Measurements from ENCODE around the gene THBS2. TPM values are rescaled to one million over a fixed set of nuclear protein-coding genes. Genes with fewer than 3 reads are reported as not detected.

Gene THBS2
- total and polyA plus RNA-seq, 10 of the 15 experiments (the other 5 are each of a cell fraction or from before 2014, with no cell fraction given) = 0.07 to 0.10 TPM; not detected in 8

DNA sequence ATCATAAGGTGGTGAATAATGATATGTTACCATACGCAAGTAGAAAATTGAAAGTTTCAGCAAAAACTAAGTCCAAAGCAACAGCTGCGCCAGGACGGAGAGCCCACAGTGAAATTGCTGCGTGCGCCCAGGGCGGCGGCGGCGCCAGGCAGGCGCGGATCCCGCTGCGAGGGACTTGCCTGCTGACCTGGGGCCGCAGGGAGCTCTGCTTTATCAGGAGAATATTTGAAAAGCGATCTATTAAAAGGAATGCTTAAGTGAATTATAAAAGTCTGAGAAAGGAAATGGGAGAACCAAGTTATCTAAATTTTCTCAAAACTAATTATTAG is 85.4 kb downstream of the THBS2 start:
- ChIA-PET SMC1A (ENCODE audit: uncharacterized antibody, unreplicated experiment) (no interaction called here), CTCF (no interaction called here), POLR2A (no interaction called here), RAD21 (ENCODE audit: unreplicated experiment) (no interaction called here)
- Histone ChIP-seq H3K4me2 (ENCODE audit: control insufficient read depth, insufficient read depth) (no peak overlapping the region), H3K36me3 (ENCODE audit: control insufficient read depth in 2 of 2, insufficient read depth in 2 of 2, low read length in 1 of 2) (no peaks in the 10 kb centered on the region), H3K9me3 (replicated peaks; ENCODE audit: control insufficient read depth, insufficient read depth, low read length) (no peaks in the 10 kb centered on the region; the same call in 2 of the 3 replicates), H3K27me3 (replicated peaks in 1 of 2; ENCODE audit: control insufficient read depth in 2 of 2, insufficient read depth in 2 of 2, low read length in 1 of 2) (no peaks in the 10 kb centered on the region), H3K4me3 (no peak overlapping the region), H3K4me1 (ENCODE audit: control insufficient read depth, insufficient read depth, low read length) (no peaks in the 10 kb centered on the region), H3K9ac (ENCODE audit: control insufficient read depth, insufficient read depth, low read length) (no peak overlapping the region), H3K79me2 (ENCODE audit: control insufficient read depth, insufficient read depth, low read length) (no peaks in the 10 kb centered on the region), H2AFZ (ENCODE audit: control insufficient read depth, low read depth, low read length) (no peak overlapping the region), H3K27ac (ENCODE audit: control insufficient read depth, insufficient read depth) (no peak overlapping the region), H4K20me1 (ENCODE audit: control insufficient read depth, insufficient read depth) (no peaks in the 10 kb centered on the region)
- TF ChIP-seq MEF2A (IDR thresholded peaks at IDR 0.05; ENCODE audit: insufficient read depth, low read depth, low read length) (no peak), FOXK2 (IDR thresholded peaks at IDR 0.05) (no peak), GABPA (IDR thresholded peaks at IDR 0.05; ENCODE audit: low read depth) (no peak), YY1 (IDR thresholded peaks at IDR 0.05; ENCODE audit: low read depth, low read length) (no peak), TARDBP (IDR thresholded peaks at IDR 0.05; ENCODE audit: borderline replicate concordance) (no peak), PAX5 (IDR thresholded peaks at IDR 0.05; ENCODE audit: borderline replicate concordance, low read depth, low read length) (no peak), ZNF207 (IDR thresholded peaks at IDR 0.05; ENCODE audit: borderline replicate concordance) (no peak), SPI1 (IDR thresholded peaks at IDR 0.05; ENCODE audit: borderline replicate concordance, insufficient read depth, low read depth, low read length) (no peak)
- FAIRE-seq (no peak), ATAC-seq (no peak), DNase-seq (ENCODE audit: low read depth, low spot score) (no peak)
- 88% methylated on average over 15 of the region's 15 CpGs for WGBS (ENCODE audit: insufficient coverage, insufficient replicate concordance, low lambda C conversion rate, missing lambda C conversion rate)
- in situ Hi-C loops (cut with MboI) (no loop called here), intact Hi-C loops (cut with micrococcal nuclease; ENCODE audit: unreplicated experiment) (no loop called here)
- no TSS peak for BruUV-seq (replicated peaks)

DNA sequence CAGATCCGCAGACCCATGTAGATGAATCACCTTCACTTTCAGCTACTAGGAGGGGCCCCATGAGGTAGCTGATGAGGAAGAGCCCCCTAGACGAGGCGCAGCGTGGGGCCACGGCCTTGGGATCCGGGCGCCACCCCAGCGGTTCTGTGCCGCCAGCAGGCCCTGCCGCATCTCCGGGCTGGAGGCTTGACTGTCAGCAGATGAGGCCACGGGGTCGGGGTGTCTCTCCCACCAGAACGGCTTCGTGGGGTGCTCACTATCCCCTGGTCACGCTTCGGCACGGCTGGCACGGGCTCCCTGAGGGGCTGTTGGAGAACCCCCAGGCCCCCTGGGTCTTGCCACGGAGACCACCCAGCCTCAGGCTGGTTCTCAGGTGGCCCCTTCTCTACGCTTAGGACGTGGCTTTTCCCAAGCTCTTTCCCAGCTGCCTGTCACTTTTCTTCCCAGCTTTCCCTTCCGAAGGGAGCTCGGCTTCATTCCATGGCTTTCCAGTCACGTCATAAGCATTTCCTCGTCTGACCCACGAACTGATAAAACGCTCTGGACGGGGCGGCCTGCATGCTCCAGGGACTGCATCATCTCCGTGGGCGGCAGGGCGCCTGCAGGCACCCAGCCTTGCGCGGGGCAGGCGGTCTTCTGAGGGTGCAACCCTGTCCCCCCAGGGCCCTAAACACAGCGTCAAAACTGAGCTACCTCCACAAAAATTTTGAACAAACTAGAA is 85.9 kb downstream of the THBS2 start:
- RAD21 ChIA-PET (ENCODE audit: unreplicated experiment) = no interaction called here
- no peak for FAIRE-seq
- H3K4me1 ChIP-seq (ENCODE audit: control insufficient read depth, insufficient read depth, low read length) = no peaks in the 10 kb centered on the region
- H3K9ac ChIP-seq (ENCODE audit: control insufficient read depth, insufficient read depth, low read length) = no peak overlapping the region
- no peaks in the 10 kb centered on the region; the same call in 2 of the 3 replicates for H3K9me3 ChIP-seq (replicated peaks; ENCODE audit: control insufficient read depth, insufficient read depth, low read length)
- H4K20me1 ChIP-seq (ENCODE audit: control insufficient read depth, insufficient read depth) = no peaks in the 10 kb centered on the region
- POLR2A ChIA-PET = no interaction called here
- H3K4me3 ChIP-seq = no peak overlapping the region
- WGBS (ENCODE audit: insufficient coverage, insufficient replicate concordance, low lambda C conversion rate, missing lambda C conversion rate) = 53% methylated on average over 34 of the region's 37 CpGs
- CTCF ChIA-PET = no interaction called here
- H3K4me2 ChIP-seq (ENCODE audit: control insufficient read depth, insufficient read depth) = no peak overlapping the region
- no TSS peak for BruUV-seq (replicated peaks)
- no peak for ATAC-seq
- intact Hi-C loops (cut with micrococcal nuclease; ENCODE audit: unreplicated experiment) = no loop called here
- H3K36me3 ChIP-seq (ENCODE audit: control insufficient read depth in 2 of 2, insufficient read depth in 2 of 2, low read length in 1 of 2) = no peaks in the 10 kb centered on the region
- SMC1A ChIA-PET (ENCODE audit: uncharacterized antibody, unreplicated experiment) = no interaction called here
- H2AFZ ChIP-seq (ENCODE audit: control insufficient read depth, low read depth, low read length) = no peak overlapping the region
- in situ Hi-C loops (cut with MboI) = no loop called here
- no peak overlapping the region for H3K27ac ChIP-seq (ENCODE audit: control insufficient read depth, insufficient read depth)
- H3K27me3 ChIP-seq (replicated peaks in 1 of 2; ENCODE audit: control insufficient read depth in 2 of 2, insufficient read depth in 2 of 2, low read length in 1 of 2) = no peaks in the 10 kb centered on the region
- no peaks in the 10 kb centered on the region for H3K79me2 ChIP-seq (ENCODE audit: control insufficient read depth, insufficient read depth, low read length)
- DNase-seq (ENCODE audit: low read depth, low spot score) = no peak
- TF ChIP-seq RAD21 (IDR thresholded peaks at IDR 0.05; ENCODE audit: insufficient read depth, low read depth, low read length) = no peak
- TF ChIP-seq, protein P1, sequence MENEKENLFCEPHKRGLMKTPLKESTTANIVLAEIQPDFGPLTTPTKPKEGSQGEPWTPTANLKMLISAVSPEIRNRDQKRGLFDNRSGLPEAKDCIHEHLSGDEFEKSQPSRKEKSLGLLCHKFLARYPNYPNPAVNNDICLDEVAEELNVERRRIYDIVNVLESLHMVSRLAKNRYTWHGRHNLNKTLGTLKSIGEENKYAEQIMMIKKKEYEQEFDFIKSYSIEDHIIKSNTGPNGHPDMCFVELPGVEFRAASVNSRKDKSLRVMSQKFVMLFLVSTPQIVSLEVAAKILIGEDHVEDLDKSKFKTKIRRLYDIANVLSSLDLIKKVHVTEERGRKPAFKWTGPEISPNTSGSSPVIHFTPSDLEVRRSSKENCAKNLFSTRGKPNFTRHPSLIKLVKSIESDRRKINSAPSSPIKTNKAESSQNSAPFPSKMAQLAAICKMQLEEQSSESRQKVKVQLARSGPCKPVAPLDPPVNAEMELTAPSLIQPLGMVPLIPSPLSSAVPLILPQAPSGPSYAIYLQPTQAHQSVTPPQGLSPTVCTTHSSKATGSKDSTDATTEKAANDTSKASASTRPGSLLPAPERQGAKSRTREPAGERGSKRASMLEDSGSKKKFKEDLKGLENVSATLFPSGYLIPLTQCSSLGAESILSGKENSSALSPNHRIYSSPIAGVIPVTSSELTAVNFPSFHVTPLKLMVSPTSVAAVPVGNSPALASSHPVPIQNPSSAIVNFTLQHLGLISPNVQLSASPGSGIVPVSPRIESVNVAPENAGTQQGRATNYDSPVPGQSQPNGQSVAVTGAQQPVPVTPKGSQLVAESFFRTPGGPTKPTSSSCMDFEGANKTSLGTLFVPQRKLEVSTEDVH (IDR thresholded peaks at IDR 0.05; ENCODE audit: low read depth, partially characterized antibody) = no peak
- no peak for TF ChIP-seq TCF12 (IDR thresholded peaks at IDR 0.05; ENCODE audit: low read depth, low read length)
- TF ChIP-seq NRF1 (conservative IDR thresholded peaks at IDR 0.05; ENCODE audit: low read depth, low read length) = no peak
- TF ChIP-seq E4F1 (IDR thresholded peaks at IDR 0.05; ENCODE audit: borderline replicate concordance, partially characterized antibody) = no peak
- no peak for TF ChIP-seq SREBF2 (IDR thresholded peaks at IDR 0.05; ENCODE audit: low read length)

All from GM12878 (cell line).